GM04503 (cell line): Measurements from ENCODE around the gene LRMDA.

ENCODE experiments used
- DNase-seq: peaks from one replicate; pipeline ENCODE4 v3.0.0-alpha.2; 2012; ENCODE audit warnings: low read depth

The LRMDA gene

DNA sequence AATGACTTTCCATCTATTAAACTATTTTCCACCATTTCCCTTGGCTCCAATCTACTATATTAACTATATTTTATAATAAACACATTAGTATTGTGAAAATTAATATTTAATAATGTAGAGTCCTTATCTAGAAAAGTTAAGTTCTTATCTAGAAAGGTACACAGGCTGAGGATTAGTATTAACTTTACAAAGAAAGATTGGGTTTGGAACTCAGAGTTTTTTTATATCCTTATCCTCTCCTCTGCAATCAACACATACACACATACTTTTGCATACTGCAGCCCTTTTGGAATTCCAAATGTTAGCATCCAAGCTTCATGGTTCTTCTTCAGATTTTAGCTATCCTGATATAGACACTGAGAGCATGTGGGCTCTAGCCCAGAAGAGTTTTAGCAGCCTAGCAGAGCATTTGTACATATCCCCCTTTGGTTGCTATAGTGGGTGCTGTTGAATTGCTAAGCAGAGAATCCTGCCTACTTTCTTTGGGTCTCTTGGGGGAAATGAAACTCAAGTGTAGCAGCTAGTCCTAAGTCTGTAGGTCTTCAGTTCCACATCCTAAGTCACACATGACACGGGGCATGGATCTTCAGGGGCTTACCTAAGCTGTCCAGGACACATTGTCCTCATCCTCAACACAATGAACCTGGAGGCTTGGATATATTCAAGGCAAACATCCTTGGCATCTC is 874.6 kb downstream of the LRMDA start:
- DNase-seq = no peak

DNA sequence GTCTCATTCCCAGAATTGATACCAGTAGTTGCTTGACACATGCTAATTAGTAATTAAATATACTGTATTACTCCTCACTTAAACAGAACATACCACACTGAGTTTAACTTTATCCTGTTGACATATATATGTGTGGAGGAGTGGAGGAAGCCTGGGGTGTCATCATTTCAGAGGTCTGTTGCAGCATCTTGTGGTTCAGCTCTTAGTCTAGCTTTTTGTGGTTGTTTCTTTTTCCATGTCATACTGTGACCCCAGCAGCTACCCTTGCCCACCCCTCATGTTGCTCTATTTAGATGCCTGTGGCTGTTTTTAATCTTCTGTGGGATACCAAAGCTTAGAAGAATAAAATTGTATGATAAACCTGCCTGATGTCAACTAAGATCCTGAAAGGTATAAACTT is 875.4 kb downstream of the LRMDA start:
- DNase-seq = no peak

DNA sequence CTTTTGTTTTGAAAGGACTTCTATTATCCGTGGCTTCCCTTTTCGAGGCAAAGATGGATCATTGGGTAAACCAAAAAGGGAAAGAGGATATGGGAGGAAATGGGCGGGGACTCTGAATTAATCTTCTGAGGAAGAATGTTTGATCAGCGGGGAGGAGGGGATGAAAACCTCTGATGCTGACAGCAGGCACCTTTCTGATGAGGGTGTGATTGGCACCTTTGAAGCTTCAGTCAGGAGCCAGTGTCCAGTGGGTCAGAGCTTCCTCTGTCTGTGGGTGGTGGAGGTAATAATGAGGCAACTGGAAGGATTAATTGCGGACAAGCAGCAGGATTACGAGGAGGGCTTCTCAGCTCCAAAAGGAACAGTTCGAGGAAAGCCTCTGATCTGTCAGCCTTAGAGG is 877.6 kb downstream of the LRMDA start:
- no peak for DNase-seq

DNA sequence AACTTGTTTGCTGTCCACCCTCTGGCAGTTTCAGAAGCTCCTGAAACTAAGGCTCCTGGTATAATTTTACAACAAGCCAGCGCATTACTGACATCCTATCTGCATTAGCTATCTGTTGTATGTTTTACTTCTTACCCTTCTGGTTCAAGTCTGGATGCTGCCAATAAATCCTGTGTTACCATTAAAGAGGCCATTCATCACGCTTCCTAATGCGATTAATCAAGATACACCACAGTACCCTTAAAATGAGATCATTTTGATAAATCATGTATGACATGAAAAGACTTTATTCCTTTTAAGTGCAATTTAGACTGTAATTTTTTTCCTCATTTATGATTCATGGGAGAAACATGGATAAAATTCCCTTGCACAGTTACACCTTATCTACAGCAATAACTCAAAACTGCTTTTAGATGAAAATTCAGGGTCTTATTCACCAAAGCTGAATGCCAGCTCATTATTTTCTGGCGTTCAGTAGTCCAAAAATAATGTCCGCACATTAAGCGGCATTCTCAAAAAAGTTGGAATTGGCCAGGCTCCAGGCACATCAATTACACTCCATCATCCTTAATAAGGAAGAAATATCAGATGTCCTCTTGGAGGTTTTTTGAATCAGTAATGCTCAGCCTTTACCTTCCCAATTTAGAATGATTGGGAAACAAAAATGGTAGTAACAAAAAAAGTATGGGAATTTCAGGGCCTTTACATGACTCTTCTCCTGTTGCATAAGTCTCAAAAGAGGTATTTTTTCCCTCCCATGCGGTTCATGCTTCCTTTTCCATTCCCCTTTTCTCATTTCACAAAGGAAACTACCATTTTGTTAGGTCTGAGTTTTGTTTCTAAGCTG is 878.5 kb downstream of the LRMDA start:
- DNase-seq = no peak

DNA sequence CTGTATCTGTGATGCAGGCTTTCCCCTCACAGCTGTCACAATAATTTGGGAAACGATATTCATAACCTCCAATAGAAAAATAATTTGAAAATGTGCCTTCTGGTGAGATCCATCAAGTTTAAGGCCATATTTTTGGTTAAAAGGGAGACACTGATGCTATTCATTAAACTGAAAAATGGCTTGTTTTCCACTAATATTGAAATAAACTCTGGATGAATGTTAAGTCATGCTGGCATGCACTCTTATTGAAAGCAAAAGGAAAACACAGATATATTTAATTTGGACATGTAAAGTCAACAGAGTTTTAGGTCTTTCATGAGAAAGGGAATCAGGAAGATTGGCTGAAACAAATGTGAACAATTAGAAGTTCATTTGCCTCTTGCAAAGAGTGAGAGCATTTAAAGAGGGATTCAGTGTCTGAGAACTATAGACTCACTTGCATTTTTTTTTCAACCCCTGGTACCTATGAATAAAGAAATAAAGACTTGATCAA is 879.2 kb downstream of the LRMDA start:
- DNase-seq = no peak

DNA sequence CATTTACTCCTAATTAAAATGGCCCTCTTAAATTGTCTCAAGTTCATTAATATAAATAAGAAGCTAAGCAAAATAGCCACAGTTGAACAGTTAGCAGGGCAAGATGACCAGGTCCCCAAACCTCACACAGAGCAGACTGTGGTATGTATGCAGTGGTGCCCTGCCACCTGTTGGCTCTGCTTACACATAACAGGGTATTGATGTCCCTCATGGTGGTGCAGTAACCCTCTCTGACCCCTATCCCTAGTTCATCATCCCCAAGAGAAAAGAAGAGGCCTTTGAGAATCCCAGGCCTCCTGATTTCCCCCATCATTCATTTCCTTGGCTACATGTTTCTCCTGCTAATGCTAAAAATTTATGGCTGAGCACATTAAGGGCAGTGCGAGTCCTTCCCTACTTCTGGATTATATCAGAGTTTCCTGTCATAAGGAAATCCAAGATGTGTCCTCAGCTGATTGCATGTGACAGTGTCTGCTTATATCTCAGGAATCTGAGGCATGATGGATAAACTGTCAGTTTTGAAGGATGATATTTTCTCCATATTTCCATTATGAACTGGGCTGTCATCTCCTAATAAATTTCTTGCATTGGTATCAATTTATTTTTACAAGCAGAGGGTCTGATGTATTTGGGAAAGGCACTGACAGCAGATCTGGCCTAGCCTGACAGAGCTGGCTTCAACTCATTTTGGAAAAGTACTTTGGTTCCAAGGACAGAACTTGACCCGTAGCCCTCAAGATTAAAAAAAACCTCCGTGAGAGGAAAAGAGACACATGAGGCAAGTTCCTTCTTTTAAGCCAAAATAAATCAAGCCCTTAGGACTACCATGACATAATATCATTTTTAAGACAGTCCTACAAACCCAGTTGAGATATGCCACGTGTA is 880.6 kb downstream of the LRMDA start:
- DNase-seq = no peak

DNA sequence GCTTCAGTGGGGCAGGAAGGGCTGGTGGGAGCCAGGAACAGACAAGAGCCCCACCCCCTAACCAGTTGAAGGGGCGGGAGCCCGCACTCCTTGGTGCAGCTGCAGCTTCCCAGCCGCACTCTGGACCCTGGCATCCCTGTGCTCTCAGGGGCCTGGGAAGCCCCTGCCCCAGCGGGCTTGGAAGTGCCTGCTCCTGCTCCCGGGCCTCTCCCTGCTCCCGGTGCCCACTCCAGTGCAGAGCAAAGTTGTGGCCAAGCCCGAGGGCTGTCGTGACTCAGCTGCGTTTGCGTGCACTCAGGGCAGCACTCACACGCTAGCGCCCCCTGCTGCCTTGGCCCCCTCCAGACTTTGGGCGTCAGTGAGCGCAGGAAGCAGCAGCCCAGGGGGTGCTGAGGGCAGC is 883.8 kb downstream of the LRMDA start:
- no peak for DNase-seq

DNA sequence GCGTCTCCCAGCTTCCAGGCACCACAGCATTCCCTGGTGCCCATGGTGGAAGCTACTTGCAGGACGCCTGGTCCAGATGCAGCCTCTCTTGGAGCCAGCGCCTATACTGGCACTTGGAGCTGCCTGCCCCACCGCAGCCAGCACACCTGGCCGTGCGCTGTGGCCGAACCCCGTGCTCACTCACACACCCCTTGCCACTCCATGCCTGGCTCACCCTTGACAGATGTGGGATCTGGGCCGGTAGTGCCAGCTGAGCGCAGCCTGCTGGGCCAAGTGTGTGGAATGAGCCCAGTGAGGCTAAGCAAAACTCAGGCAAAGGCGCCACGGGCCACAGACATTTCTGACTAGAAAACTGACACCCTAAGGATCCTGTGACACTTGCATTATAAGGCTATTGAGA is 884.8 kb downstream of the LRMDA start:
- no peak for DNase-seq

DNA sequence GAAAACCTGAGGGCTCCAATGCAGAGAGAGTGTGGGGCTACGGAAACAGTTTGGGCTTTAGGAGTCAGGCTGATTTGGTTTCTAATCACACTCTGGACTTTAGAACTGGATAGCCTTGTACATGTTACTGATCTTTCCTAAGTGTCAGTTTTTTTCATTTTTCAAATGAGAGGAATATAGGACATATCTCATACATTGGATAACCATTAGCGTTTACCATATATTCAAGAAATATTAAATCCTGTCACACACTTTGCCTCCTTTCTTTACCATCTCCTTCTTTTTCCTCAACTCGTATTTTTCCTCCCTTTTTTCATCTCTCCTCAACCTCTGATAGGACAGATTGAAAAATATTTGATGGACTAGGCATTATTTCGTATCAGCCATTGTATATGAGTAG is 885.7 kb downstream of the LRMDA start:
- DNase-seq = no peak

DNA sequence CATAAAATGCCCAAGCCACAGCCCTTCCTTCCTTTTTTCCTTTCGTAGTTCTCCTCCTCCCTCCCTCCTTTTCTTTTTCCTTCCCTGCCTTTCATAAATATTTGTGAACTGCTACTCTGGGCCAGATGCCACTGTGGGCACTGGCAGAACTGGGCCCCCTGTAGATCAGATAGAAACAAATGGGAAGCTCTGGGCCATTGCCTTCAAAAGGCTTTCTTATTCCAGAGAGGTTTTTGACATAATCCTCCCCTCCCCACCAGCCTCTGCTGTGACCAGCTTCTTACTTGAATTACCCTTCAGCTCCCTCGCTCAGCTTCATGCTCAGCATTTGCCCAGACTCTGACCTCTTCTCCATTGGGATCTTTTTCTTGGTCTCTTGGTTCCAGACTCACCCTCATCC is 886.8 kb downstream of the LRMDA start:
- DNase-seq = no peak

DNA sequence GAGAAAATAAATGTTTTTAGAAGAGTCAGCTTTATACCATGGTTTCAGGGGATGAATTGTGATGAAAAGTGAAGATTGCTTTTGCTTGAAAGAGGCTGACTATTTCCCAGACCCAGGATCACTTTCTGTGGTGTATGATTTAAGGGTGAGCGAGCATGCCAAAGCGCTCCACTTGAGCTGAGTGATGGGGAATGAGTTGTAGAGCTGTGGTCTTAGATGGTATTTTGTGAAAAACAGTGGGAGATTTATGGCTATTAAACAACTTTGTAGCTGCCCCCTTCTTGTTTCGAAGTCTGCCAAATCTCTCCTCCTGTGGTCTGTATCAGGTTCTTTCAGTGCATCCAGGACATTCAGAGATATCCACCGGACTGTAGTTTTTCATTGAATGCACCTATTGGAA is 888.2 kb downstream of the LRMDA start:
- DNase-seq = no peak

DNA sequence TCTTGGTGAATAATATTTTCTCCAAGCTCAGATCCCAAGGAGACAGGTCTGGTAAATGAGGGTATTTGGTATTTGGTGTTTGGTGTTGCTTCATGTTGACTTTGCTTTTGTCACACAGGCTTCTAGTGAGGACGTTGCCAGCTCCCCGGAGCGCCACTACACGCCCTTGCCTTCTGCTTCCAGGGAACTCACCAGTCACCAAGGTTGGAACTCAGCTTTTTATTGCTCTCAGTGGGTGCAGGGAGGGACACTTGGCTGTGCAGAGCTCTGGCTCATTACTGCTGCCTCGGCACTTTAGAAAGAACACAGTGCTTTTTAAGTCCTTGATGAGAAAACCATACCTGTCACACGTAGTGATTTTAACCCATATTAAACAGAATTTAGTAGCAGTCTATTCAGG is 892.9 kb downstream of the LRMDA start:
- no peak for DNase-seq

DNA sequence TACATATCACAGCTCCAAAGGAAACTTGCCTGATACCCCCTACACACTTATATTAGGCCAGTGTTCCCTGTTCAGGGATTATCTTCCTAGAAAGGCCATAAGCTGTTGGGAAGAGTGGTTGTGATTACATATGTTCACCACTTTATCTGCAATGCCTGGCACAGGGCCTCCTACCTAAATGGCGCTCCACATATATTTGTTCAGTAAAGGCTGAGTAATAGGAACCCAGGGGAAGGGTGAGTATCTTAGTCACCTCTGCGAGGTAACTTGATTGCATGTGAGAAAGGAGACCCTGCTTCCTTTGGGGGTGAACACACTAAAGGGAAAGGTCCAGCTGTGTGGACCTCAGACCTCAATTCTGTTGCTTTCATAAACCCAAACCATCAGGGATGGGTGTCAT is 896.0 kb downstream of the LRMDA start:
- no peak for DNase-seq

DNA sequence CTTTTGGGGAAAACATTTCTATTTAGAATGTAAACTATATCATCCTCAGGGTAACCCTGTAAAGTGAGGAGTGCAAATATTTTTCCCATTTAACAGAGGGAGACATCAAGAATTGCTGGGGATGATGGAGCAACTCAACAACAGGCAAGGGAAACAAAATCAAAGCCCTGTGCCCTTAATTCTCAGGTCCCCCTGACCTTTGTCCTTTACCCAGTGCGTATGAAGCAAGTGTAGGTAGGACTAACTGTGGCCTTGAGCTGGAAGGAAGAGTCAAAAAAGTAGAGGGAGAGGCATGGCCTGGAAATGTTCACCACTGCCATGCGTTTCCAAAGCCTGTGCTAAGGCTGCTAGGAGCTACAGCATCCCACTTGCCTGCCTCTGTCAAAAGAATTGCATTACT is 896.9 kb downstream of the LRMDA start:
- DNase-seq = no peak

DNA sequence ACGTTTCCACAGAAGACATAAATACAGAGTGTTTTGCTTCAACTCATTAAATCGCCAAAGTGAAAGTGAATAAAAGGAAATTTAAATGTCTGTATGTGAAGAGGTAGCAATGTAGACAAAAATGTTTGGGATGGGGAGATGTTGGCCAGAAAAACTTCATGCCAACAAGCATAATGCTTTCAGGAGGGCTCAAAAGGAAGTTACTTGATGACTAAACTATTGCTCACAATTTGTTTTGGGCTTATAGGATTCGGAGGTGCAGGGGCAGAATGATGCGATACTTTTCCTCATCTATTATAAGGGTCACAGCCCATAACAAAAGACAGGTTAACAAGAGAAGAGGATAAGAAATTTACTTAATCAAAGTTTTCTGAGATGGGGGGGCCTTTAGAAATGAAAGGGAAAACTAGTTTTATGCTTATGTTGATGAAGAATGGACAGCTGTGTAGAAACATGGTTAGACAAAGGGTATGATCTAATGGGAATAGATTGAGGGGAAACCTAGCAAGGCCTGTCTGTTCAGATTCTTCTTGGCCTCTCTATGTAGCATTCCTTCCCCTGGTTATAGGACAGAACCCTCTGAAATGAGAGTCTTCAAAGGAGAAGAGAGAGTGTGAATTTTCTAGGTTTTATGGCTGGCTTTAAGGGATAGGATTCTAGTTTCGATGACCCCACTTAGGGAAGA is 898.6 kb downstream of the LRMDA start:
- DNase-seq = no peak

DNA sequence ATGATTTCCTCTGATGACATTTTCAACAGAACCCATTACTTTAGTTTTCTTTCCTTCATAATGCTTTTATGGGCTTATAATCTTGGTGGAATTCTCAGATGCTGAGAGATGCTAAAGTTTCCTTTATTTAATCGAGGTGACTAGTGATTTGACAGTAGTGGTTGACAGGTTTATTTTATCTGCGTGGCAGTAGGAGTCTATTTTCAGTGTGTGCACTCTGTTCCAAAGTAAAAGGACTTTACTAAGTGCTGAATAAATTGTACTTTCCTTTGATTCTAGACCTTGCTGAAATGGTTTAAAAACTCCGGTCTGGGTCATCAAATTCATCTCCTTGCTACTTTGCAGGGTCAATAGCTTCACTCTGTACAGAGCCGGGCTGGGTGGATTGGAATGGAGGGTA is 900.3 kb downstream of the LRMDA start:
- DNase-seq = no peak

DNA sequence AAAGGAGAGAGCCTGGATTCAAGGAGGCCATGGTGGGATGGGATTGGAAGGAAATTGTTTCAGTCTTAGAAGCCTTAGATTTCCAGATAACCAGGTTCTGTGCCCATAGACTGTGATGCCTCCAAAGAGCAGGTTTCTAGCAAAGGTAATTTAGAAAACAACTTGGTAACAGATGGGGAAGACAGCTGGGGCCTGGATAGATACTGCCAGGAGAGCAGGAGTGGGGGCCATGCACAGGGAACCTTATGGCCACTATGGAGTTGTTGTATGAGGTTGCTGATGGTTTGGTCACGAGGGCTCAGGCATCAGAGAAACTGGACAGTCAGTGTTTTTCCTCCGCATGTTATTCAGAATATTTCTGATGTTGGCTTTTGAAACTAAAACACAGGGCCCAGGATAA is 901.9 kb downstream of the LRMDA start:
- DNase-seq = no peak

DNA sequence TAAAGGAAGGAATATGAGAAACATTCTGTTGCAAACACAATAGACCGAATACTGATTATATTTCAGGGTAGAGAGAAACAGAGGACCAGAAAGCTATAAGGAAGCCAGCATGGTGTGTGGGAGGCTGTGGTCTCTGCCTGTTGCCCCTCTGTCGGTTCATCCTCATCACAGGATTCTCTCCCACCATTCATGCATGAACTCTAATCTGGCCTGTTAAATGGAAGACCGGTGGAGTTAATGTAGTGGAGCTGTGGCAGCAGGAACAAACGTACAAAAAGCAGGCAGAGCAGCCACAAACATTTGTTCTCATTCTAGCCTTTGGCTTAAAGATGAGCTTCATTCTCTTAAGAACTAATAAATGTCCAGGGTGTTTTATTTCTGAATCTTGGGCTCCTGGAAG is 902.4 kb downstream of the LRMDA start:
- no peak for DNase-seq

DNA sequence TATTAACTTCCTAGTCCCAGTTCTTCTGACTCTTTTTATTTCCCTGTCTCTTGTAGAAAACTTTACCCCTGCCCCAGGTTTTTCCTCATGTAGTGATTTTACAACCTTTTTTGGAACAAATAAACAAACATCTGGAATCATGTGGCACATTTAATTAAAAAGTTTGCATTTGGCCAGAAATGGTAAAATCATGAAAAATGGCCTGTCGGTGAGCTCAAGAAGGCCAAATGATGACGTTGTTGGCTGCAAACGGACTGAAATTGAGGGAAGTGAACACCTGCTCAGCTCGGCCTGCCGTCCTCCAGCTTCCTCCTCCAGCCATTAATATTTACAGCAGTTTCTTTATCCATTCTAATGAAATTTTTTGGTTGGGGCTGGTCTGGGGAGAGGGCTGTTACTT is 902.8 kb downstream of the LRMDA start:
- no peak for DNase-seq

DNA sequence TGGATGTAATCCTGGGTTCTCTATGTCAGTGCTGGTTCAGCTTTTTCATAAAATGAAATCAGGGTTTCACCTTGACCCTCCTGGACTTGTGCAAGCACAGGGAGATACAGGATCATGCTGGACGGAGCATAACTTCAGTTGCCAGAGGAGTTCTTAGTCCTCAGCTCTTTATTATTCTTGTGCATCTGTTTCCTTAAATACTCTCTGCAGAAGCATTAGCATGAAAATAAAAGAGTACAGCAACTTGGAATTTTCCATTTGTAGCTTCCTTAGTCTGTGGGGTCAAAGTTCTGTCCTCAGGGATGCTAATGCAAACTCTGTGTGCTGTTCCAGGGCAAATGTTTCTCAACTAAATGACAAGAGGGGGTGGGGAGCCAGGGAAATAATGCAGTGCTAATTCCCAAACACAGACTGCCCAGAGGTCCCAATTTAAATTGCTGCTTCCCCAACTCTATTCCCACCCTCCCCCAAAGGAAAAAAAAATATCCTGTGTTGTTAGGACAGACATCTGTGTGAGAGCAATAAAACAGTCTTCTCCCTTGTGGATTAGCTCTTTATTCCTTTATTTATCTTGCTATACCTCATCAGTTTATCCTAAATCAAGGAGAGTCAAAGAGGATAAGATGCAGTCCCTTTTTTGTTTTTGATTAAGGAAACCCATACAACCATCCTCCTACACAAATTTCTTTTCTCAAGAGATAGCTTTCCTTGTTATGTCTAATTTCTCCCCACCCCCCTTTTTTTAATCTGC is 905.0 kb downstream of the LRMDA start:
- DNase-seq = no peak

DNA sequence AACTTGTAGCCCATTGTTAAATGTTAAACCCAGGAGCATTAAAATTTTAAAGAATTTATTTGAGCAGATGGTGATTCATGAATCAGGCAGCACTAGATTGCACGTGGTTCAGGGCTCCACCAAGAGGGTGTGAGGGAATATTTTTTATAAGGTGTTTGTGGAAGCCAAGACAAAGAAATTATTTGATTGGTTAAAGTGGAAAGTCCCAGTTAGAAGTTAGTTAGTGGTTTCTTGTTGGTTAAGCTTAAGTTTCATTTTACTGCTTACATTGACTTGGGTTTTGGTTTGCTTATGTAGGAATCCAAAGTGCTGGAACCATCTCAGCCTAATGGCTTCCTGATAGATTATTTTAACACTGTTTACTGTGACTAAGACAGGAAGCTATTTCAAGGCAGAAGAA is 906.2 kb downstream of the LRMDA start:
- peak; percentile 46 for DNase-seq
